AG04449 (cell line): ENCODE results near the gene PIEZO2.
"Not testable (repeated sequence)": the region's sequence is repeated elsewhere in the genome, so short reads cannot be mapped to it uniquely, and the experiment has no call there.

Experiments
- CTCF ChIA-PET: fragments of 350-600 bp; formaldehyde crosslinking; extraction: SDS; loops from one replicate; lab custom pipeline; 2021; ENCODE audit warnings: antibody characterized with exemption; lab: Yijun Ruan, JAX
- POLR2A ChIA-PET: fragments of 400-600, 350-600 bp; formaldehyde crosslinking; extraction: SDS; loops from one replicate; lab custom pipeline; 2020; ENCODE audit warnings: antibody characterized with exemption, inconsistent platforms; lab: Yijun Ruan, JAX
- DNase-seq: peaks from one replicate; pipeline ENCODE4 v3.0.0-alpha.2; 2010; ENCODE audit warnings: low read depth, low spot score
- H3K4me3 ChIP-seq: 2 replicates; pipeline ENCODE4 v1.5.1; 2011; ENCODE audit warnings: low read depth, mild to moderate bottlenecking, control low read depth, low read length
- TF ChIP-seq, protein P1 (sequence below): IDR thresholded peaks from one replicate; pipeline ENCODE4 v1.5.1; 2011; ENCODE audit warnings: mild to moderate bottlenecking, moderate library complexity, low read length, control low read depth, inconsistent platforms; ENCODE audit not compliant: insufficient read depth; ENCODE audit errors: missing control alignments

The PIEZO2 gene

DNA sequence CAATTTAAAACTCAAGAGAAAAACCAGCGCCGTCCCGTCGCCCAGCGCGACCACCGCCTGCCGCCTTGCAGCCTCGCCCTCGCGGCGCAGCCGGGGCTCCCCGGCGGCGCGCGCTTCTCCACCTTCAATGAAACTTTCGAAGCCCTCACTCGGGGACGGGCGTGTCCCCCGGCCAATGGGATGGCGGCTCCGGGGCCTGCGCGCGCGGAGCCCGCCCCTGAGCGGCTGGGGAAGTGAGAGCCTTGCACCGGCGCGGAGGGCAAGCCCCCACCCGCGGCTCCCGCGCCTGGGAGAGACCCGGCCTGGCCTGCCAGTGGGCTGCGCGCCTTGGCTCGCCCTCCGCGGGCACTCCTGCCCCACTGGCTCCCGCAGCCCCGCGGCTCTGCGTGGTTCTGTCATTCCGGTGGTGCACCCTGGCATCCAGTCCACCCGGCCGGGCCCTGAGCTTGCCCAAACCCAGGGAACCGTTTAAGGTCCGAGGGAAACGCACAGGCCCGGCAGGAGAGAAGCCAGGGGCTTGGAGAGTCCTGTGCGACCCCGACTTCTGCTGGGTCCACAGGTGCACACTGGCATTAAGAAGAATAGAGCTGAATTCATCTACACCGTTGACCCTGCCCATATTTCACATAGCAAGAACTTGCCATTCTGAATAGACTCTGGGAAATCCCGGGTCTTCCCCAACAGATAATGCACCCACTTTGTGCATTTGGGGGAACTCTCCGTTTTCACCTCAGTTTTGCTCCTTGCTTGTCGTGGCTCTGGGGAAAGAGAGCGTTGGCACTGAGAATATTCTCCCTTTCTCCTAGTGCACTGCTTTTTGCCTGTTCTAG, at the start of gene PIEZO2:
TSS of gene PIEZO2 (minus strand) at position 129 of the 830 bp plus-strand sequence. CDS start 981 bp downstream, outside the sequence.
- POLR2A ChIA-PET, result no interaction called here
- H3K4me3 ChIP-seq, result peak within 1 kb of the TSS; percentile 57
- no peak for DNase-seq
- CTCF ChIA-PET, result interaction anchor here (0.8 to 2.8 kb wide), 3 partner anchors 9 to 404 kb away, joined by 4 to 13 read pairs (median 11); no protein-coding TSS in a partner anchor
- TF ChIP-seq, protein P1, sequence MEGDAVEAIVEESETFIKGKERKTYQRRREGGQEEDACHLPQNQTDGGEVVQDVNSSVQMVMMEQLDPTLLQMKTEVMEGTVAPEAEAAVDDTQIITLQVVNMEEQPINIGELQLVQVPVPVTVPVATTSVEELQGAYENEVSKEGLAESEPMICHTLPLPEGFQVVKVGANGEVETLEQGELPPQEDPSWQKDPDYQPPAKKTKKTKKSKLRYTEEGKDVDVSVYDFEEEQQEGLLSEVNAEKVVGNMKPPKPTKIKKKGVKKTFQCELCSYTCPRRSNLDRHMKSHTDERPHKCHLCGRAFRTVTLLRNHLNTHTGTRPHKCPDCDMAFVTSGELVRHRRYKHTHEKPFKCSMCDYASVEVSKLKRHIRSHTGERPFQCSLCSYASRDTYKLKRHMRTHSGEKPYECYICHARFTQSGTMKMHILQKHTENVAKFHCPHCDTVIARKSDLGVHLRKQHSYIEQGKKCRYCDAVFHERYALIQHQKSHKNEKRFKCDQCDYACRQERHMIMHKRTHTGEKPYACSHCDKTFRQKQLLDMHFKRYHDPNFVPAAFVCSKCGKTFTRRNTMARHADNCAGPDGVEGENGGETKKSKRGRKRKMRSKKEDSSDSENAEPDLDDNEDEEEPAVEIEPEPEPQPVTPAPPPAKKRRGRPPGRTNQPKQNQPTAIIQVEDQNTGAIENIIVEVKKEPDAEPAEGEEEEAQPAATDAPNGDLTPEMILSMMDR, result no peak

DNA sequence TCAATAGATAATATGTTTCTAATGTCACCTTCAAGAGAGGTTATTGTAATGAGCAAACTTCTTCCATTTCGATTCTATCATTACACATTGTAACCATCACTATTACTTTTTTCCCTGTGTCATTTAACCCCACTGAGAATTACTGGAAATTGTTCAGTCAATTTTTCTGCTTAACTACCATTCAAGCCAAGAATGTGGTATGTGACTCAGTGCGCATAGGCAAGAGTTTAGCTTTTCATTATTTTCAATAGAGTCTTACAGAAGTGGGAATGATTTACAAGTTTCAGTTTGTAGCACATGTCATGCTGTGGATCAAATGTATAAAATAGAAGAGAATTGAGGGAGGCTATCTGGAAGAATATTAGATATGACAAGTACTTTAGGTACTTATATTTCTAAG, 34.3 kb upstream of the PIEZO2 start:
- POLR2A ChIA-PET, result no interaction called here
- TF ChIP-seq, protein P1, result no peak
- H3K4me3 ChIP-seq, result no peak overlapping the region
- CTCF ChIA-PET, result no interaction called here
- DNase-seq, result no peak

DNA sequence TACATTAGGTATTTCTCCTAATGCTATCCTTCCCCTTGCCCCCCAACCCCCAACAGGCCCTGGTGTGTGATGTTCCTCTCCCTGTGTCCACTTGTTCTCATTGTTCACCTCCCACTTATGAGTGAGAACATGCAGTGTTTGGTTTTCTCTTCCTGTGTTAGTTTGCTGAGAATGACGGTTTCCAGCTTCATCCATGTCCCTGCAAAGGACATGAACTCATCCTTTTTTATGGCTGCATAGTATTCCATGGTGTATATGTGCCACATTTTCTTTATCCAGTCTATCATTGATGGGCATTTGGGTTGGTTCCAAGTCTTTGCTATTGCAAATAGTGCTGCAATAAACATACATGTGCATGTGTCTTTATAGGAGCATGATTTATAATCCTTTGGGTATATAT, 32.3 kb upstream of the PIEZO2 start:
- H3K4me3 ChIP-seq, POLR2A ChIA-PET, DNase-seq: not testable (repeated sequence)
- CTCF ChIA-PET, result interaction anchor here (1.4 kb wide), 1 partner anchor 27 kb away, joined by 4 read pairs; no protein-coding TSS in a partner anchor

DNA sequence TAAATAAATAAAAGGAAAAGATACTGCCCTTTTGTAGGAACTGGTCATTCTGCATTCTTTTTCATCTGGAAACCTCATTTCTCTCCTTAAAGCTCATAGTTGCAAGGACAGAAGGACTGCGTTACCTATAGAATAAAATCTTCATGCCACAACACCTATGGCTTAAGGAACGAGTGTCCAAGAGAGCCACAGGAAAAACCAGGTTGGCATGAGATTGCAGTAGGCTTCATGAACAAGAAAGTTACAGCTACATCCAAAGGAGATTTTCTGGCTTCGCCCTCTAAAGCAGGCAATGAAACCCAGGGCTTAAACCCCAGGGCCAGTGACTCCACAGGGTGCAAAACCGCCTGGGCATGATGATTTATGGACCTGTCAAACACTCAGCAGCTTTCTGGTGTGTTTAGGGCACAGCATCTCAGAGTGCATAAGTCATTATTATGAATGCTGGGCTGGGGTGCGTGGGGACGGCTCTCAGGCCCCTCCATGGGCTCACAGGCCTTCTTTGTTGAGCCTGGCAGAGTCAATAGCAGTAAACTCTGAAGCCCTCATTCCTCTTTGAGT, 30.7 kb upstream of the PIEZO2 start:
- no peak for DNase-seq
- ChIA-PET CTCF (interaction anchor here (1.2 kb wide), 1 partner anchor 373 kb away, joined by 3 read pairs; no protein-coding TSS in a partner anchor), POLR2A (no interaction called here)
- H3K4me3 ChIP-seq, result no peak overlapping the region
- TF ChIP-seq, protein P1, result no peak

DNA sequence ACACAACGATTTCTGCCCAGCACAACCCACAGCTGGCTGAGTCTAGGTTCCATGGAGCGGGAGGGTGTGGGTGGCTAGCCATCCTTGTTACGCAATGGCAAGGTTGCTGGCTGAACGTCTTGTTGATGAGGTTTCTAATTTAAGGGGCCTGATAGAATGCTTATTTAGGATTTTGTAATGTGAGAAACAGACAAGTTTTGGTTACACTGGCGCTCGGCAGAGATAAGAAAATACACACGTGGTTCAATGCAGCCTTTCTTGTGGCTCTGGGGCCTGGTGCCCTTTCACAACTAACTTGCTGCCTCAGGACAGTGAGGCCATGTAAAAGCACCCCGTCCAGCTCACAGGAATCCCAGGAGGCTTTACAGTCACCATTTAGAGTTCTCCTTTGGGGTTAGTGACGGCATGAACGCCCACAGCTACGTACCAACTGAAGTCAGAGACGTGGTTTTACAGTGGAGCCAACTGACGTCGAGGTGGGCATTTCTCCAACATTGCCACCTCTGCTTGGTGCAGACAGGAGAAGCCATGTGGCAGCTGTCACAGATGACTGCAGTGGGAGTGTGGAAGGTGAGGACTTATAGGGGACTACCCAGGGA, 29.7 kb upstream of the PIEZO2 start:
- ChIA-PET POLR2A (no interaction called here), CTCF (interaction anchor here (1.2 kb wide), 1 partner anchor 374 kb away, joined by 3 read pairs; no protein-coding TSS in a partner anchor)
- TF ChIP-seq, protein P1, result no peak
- no peak overlapping the region for H3K4me3 ChIP-seq
- DNase-seq, result no peak

DNA sequence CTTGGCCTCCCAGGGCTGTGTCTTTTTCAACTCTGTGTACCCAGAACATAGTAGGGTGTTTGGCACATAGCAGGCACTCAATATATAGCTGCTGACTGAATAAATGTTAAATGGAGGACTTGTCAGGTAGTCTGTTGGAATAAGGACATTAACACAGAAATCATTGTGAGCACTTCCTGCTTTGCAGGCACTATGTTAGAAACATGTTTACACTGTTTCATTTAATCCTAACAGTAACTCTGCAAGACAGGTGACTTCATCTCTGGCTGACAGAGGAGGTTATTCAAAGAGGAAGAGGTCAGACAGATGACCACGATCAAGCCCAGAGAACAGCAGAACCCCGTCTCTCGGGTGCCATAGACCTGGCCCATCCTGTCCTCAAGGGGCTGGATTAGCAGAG, 28.0 kb upstream of the PIEZO2 start:
- DNase-seq, result no peak
- POLR2A ChIA-PET, result no interaction called here
- TF ChIP-seq, protein P1, result no peak
- no peak overlapping the region for H3K4me3 ChIP-seq
- CTCF ChIA-PET, result interaction anchor here (0.7 kb wide), 1 partner anchor 14 kb away, joined by 3 read pairs; no protein-coding TSS in a partner anchor
